GM18526 (cell line): ENCODE results near the gene CYS1.

Experiments used
- POLR2A ChIP-seq: IDR thresholded peaks from 3 replicates; pipeline ENCODE4 v1.6.1; 2011; ENCODE audit not compliant: insufficient read length; ENCODE audit errors: extremely low read depth

Gene CYS1

GRCh38 chr2:10034333-10035052 lies 45.7 kb downstream of the CYS1 start:
- no peak for TF ChIP-seq POLR2A

- TF ChIP-seq POLR2A: no peak
Observed at GRCh38 chr2:10033251-10034006, 46.8 kb downstream of the CYS1 start.

- no peak for TF ChIP-seq POLR2A
Observed at GRCh38 chr2:10032746-10033105, 47.5 kb downstream of the CYS1 start.

GRCh38 chr2:10031886-10032745 lies 48.1 kb downstream of the CYS1 start:
- TF ChIP-seq POLR2A: no peak

- no peak for TF ChIP-seq POLR2A
Observed at GRCh38 chr2:10030311-10030736, 49.9 kb downstream of the CYS1 start.

GRCh38 chr2:10029875-10030223 lies 50.4 kb downstream of the CYS1 start:
- no peak for TF ChIP-seq POLR2A

- no peak for TF ChIP-seq POLR2A
Observed at GRCh38 chr2:10028988-10029874, 51.0 kb downstream of the CYS1 start.

GRCh38 chr2:10028407-10028987 lies 51.7 kb downstream of the CYS1 start:
- TF ChIP-seq POLR2A: no peak

- TF ChIP-seq POLR2A: no peak
Observed at GRCh38 chr2:10027660-10028330, 52.4 kb downstream of the CYS1 start.

GRCh38 chr2:10026940-10027569 lies 53.2 kb downstream of the CYS1 start:
- TF ChIP-seq POLR2A: no peak

- no peak for TF ChIP-seq POLR2A
Observed at GRCh38 chr2:10022966-10023662, 57.1 kb downstream of the CYS1 start.

GRCh38 chr2:10022445-10022844 lies 57.8 kb downstream of the CYS1 start:
- no peak for TF ChIP-seq POLR2A

GRCh38 chr2:10022041-10022421 lies 58.2 kb downstream of the CYS1 start:
- TF ChIP-seq POLR2A: no peak
